T-helper 2 cell treated with Interferon-gamma antibody and Interleukin-4, amounts not matched to agents 100 ng/mL and 5 ng/mL, for 36 hours (primary cell): ENCODE measurements around the gene LOC101059915.
"Not testable (repeated sequence)": the region's sequence is repeated elsewhere in the genome, so short reads cannot be mapped to it uniquely, and the experiment has no call there.

Experiments used
- intact Hi-C: fragments of 100-400 bp; cut with micrococcal nuclease; formaldehyde crosslinking; loops from one replicate; pipeline ENCODE4 v1.15.1; 2023

LOC101059915 gene

DNA sequence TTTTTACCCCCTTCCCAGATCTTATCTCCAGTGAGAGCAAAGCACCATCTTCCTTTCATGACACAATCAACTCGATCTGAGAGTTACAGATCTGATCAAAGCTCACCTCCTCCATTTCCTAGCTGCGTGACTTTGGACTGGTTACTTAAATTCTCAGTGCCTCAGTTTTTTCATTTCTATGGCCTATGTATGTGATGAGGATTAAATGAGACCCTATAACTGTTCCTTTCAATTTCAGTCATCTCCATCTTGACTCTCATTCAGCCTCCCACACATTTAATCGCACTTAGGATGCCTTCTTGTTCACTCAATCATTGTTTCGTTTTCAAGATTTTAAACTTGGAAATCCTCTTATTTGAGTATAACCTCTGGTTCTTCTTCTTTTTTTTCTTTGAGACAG, 28.9 kb upstream of the LOC101059915 start:
- intact Hi-C loops, result no loop called here

DNA sequence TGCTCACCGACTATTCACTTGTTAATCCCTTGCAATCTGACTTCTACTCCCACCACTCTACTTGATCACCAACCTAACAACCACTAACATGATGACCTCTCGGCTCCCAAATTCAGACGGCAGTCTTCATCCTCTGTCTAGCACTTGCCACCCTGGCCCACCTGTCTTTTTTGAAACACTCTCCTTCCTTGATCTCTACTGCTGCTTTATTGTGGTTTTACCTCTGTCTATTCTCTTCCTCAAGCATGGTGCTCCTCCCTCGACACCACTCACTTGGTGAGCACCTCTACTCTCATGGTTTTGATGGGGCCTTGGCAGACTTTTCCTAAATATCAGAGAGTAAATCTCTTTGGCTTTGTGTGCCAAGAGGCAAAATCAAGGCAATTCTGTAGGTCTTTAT, 27.3 kb upstream of the LOC101059915 start:
- intact Hi-C loops, result no loop called here

DNA sequence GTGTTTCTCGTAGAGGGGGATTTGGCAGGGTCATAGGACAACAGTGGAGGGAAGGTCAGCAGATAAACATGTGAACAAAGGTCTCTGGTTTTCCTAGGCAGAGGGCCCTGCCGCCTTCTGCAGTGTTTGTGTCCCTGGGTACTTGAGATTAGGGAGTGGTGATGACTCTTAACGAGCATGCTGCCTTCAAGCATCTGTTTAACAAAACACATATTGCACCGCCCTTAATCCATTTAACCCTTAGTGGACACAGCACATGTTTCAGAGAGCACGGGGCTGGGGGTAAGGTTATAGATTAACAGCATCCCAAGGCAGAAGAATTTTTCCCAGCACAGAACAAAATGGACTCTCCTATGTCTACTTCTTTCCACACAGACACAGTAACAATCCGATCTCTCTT, 22.9 kb upstream of the LOC101059915 start:
- intact Hi-C loops, result not testable (repeated sequence)

DNA sequence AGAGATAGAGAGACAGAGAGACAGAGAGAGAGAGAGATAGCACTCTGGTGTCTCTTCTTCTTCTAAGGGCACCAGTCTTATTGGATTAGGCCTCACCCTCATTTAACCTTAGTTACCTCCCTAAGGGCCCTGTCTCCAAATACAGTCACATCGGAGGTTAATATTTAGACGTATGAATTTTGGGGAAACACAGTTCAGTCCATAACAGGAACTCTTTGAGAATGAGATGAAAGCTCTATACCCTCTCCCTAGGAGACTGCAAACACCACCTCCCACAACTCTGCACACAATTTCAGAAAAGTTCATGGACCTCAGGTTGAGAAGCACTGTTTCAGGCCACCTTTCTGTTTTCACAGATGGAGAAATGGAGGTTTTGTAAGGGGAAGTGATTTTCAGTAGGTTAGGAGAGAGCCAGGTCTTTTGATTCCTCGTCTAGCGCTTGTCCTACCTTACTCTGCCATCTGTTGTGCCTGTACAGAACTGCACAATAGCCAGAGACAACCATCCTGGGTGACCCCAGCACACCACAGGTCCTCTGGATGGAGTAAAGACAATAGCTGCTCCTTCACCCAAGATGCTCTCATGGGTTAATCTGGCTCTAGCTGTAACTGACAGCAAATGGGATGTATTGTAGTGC, 16.9 kb upstream of the LOC101059915 start:
- intact Hi-C loops, result loop anchor here (5.0 kb wide), 1 partner anchor 73 kb away; the partner anchor contains the start of gene GCNA

DNA sequence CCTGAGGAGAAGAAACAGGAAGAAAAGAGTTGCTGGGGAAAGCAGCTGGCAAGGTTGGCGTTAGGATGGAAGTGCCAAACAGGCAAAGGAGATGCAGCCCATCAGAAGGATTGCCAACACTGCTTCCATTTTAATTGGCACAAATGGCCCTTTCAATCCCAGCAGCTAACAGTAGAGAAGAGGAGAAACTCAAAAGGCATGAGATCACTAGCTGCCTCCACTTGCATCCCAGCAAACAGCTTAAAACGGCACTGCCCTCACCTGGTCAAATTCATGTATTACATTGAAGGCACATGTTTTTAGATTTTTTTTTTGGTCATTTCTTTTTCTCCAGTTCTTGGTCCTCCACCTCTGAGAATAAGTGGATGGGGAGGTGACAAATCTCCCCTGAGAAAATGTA, 14.9 kb upstream of the LOC101059915 start:
- intact Hi-C loops, result loop anchor here (1.0 to 5.0 kb wide), 3 partner anchors 43 to 116 kb away; partner anchors contain the start of gene GCNA

DNA sequence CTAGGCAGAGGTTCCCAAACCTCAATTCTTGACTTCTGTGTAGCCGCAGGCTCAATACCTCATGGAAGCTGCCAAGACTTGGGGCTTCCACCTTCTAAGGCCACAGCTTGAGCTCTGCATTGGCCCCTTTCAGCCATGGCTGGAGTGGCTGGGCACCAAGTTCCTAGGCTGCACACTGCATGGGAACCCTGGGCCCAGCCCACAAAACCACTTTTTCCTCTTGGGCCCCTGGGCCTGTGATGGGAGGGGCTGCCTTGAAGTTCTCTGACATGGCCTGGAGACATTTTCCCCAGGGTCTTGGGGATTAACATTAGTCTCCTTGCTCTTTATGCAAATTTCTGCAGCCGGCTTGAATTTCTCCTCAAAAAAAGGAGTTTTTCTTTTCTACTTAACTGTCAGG, 14.0 kb upstream of the LOC101059915 start:
- intact Hi-C loops, result loop anchor here (5.0 kb wide), 1 partner anchor 76 kb away; the partner anchor contains the start of gene GCNA

DNA sequence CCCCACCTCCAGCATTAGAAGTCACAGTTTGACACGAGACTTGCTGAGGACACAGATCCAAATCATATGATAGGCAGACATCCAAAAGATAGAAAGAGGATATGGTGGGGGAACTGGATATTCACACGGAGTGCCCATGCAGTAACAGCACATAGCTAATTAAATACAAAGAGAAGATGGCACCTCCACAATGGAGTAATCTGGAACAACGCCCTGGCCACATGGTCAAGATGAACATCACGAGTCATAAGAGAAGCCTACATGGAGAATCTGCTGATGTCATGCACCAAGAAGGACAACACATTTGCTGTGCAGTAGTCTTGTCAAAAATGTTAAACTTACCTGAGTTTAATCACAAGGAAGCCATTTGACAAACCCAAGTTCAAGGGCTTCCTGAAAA, 10.1 kb upstream of the LOC101059915 start:
- intact Hi-C loops, result no loop called here

DNA sequence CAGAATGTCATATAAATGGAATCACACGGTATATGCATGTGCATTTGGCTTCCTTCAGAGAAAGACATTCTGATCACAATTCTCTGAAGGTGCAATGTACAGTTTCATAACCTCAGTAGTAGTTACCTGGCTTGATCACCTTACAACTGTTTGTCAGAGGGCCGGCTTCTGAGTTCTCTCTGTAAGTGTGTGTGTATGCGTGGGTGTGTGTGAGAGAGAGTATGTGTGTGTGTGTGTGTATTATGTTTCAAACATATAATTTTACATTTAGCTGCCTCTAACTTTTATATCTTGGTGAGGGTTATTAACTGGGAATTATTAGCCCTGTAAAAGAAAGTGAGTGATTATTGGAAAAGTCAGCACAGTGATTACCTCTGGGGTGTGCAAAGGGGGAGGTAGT, 8.0 kb upstream of the LOC101059915 start:
- intact Hi-C loops, result no loop called here

DNA sequence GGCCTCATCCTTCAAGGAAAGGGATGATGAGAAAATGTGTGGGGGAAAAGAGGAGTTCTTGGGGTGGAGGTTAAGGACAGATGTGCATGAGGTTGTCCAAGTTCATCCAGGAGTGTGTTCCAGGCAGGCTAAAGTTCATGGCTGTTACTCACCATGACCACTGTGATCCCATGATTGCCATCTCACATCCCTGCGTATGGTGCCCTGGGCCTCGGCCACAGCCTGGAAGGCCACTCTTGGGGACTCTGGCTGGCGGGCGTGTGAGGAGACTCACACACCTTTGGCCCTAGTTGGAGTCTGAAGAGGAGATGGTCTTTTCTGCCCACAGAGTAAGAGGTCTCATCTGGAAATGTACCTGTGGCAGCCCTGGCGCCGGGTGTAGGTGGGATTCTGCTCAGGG, 7.4 kb upstream of the LOC101059915 start:
- intact Hi-C loops, result no loop called here

DNA sequence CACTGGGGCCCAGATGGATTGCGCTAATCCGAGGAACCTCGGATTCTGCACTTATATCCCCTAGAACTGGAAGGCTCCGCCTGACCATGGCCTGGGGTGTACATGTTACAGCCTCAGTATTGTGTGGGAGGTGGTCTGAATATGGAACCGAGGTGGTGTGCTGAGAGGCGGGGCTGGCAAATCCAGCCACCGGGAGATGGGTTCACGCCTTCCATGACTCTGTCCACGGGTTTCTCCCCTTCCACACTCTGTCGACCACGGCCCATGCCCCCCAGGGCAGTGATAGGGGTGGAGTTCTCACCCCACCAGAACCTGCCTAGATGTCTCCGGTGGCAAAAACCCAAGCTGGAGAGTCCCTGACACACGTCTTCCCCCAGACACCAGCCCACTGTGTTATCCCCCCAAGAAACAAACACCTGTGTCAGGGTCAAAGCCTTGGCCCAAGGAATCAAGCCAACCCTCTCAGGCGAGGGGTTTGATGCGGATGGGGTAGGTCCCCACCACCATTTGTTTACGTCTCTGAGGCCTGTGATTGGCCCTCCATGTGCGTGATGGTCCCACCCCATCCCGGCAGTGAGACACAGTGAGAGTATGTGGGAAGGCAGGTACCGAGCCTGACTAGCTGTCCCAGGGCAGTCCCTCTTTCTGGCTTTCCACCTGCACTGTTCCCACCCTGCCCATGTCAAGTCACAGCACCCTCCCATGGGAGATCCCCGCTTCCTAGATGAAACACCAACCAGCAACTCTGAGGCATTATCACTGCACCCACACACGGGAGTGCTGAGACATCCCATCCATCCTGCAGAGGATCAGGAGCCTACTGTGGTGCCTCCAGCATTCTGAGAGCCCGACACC, 6.6 kb upstream of the LOC101059915 start:
- intact Hi-C loops, result no loop called here

DNA sequence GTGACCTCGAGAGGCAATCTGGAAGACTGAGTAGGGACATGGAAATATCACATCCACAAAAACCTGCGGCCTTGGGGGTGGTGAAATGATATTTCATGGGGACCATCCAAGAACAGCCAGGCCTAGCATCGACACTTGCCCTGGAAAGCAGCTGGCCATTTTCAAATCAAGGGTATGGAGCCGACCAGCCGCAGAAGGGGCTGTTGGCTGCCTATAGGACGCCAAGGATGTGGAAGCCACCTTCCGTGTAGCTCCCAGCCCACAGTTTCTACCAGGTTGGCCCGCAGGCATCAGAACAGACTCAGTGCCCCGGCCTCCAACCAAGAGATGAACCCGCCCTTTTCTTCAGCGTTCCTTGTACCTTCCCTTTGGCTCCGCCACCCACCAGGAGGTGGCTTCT, 5.4 kb upstream of the LOC101059915 start:
- intact Hi-C loops, result no loop called here

DNA sequence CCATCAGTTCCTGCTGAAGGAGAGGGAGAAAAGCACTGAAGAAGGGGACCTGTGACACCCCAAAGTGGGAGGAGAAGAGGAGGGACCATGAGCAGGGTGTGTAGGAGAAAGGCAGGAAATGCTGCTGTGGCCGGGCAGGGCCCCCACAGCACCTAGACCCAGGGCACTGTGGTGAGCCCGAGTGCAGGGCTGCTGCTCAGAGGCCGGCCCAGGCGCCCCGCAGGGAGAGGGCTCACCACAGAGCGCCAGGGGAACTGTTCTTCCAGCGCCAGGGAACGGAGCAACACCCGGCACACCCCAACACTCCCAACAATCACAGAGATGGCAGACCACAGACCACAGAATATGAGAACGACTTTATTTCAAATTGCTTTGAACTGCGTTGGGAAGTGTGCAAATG, 4.7 kb upstream of the LOC101059915 start:
- intact Hi-C loops, result not testable (repeated sequence)

DNA sequence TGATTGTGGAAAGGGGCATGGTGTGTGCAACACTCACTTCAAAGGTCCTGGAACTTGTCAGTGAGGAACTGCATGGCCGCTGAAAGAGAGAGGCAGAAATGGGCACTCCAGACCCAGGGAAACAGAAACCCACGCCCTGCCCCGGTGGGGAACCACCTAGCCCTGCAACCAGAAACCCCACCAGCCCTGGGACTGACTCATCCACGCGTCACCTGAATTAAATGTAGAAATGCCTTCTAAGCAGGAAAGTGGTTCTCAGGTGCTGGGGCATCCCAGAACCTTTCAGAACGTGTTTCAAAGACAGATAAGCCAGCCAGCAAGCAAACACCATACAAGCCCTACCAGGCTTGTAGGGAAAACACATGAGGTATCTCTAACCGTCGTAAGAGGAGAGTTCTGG, 4.1 kb upstream of the LOC101059915 start:
- intact Hi-C loops, result not testable (repeated sequence)

DNA sequence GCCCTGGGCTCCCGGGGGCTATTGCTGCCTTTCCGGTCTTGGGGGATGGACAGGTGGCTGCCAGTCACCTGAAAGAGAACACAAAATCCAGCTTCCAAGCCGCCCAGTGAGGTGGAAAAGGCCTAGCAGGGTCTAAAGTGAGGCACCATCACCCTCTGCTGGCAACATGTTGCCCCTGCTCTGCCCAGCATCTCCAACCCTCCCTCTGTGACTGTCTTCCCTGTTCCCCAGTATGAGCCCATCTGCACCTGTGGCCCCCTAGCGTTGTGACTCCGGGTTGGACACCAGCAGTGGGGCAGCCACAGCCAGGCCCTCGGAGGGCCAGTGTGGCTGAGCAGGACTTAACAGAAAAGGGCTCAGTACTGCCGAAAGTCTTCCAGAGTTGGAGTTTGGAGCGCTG, 3.1 kb upstream of the LOC101059915 start:
- intact Hi-C loops, result not testable (repeated sequence)

DNA sequence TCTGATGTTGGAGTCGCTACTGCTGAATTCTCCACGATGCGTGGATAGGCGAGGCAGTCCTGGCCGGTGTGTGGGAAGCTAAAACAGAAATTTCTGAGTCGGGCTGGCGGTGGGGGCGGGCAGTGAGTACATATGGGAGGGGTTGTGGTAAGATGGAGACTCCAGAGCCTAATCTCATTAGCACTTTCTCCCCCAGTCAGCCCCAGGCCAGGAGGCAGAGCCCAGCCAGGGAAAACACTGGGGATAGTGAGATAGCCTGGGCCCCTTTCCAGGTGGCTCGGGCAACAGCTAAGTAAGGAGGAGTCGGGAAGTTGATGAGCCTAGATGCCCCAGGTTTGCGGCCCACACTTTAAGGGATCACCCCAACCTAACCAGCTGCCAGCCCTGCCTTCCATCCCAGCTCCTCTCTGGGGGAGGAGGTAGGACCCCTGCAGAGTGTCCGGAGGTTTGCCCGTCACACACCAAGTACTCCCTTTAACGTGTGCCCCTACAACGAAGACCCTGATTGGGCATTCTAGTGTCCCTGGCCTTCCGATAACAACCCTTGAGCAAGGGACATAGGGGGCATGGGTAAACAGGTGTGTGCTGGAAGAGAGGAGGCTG, 2.4 kb upstream of the LOC101059915 start:
- intact Hi-C loops, result no loop called here

DNA sequence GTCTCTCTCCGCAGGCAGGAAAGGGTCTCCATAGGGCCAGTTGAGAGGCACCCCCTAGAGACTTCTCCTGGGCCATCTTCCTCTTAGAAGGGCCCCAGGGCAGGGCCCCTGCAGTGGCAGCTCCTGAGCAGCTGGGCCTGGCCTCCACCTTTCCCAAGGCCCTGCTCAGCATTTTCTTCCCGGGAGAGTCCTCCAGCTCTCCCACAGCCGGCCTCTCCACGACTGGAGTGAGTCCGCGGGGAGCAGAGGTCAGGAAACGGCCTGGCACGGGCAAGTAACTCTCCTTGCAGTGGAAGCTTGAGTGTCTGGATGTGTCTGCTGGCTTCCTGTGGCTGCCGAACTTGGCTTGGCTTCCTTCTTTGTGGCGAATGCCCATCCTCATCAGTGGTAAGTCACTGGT, 1.6 kb upstream of the LOC101059915 start:
- intact Hi-C loops, result no loop called here

DNA sequence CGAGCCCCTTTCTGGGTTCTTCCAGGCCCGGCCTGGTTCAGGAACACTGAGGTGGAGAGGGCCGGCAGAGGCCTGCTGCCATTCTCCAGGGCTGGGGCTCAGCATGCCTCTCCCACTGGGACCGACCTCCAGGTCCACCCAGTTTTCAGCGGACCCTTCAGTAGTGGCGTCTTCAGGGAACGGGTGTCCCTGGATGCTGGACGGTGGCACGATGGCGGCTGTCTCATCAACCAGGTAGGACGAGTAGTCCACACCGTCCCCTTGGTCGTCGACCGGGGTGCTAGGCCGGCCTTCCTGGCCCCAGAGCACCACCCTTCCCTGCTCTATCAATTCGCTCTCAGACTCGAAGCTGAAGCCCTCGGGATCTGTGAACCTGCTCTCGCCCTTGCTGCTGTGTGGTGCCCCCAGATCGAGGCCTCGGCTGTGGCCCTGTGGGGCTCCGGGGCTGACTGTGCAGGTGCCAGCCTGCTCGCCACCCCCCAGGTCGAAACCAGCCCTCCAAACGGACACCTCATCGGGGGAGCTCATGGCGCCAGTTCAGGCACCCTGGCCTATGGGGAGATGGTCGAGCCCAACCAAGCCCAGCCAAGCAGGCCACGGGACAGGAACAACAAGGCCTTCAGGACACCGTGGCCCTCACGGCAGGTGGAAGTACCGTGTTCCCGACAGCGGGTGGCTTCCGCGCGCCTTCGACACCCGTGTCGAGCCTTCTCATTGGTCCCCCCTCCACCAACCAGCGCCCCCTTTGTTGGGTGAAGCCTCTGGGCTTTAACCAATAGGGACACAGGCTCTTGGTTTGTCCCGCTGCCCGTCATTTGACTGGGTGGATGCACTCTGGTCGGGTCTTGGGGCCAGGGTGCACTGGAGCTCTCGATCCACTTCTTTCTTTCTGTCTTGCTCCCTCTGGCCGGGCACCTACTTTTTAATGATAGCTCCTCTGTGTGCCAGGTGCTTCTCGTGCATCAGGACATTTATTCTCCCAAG, 814 bp upstream of the LOC101059915 start:
- intact Hi-C loops, result no loop called here

DNA sequence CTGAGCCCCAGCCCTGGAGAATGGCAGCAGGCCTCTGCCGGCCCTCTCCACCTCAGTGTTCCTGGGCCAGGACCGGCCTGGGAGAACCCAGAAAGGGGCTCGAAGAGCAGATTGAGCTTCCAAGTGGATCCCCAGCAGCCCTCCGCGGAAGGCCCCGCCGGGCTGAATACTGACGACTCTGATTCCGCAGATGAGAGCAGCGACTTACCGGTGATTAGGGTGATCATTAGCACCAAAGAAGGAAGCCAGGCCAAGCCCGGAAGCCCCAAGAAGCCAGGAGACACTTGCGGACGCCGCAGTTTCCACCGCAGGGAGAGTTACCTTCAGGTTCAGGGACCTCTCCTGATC, 876 bp downstream of the LOC101059915 start:
- intact Hi-C loops, result no loop called here

DNA sequence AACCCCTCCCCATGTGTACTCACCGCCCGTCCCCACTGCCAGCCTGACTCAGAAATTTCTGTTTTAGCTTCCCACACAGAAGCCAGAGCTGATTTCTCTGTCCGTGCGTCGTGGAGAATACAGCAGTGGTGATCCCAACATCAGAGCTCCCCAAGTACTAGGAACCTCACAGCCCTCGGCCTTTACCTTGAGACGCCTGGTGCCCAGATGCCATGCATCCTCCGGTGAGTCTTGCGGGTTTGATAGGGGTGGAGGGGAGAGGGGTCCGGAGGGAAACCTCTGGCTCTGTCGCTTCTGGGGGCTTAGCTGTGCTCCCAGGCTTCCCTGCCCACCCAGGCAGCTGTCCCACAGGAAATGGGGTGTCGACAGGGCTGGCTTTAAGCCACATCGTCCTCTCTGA, 2.1 kb downstream of the LOC101059915 start:
- intact Hi-C loops, result no loop called here

DNA sequence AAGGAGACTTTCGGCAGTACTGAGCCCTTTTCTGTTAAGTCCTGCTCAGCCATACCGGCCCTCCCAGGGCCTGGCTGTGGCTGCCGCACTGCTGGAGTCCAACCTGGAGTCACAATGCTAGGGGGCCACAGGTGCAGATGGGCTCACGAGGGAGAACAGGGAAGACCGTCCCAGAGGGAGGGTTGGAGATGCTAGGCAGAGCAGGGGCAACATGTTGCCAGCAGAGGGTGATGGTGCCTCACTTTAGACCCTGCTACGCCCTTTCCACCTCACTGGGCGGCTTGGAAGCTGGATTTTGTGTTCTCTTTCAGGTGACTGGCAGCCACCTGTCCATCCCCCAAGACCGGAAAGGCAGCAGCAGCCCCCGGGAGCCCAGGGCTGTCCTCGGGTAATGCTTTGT, 2.6 kb downstream of the LOC101059915 start:
- intact Hi-C loops, result not testable (repeated sequence)
